ENCODE data around the gene SERPINA5.

The SERPINA5 gene

GRCh38 chr14:94555991-94556390 is 25.2 kb upstream of the SERPINA5 start:
- H2AFZ ChIP-seq (ENCODE audit: low read length, unreplicated experiment): no peak overlapping the region
- H3K79me2 ChIP-seq (ENCODE audit: control insufficient read depth, insufficient read depth, low read length, unreplicated experiment): no peaks in the 10 kb centered on the region
- H3K4me1 ChIP-seq (ENCODE audit: control insufficient read depth, insufficient read depth, low read length, unreplicated experiment): no peaks in the 10 kb centered on the region
- H3K36me3 ChIP-seq (ENCODE audit: insufficient read depth, low read length): no peaks in the 10 kb centered on the region
- no peak overlapping the region for H3K27ac ChIP-seq (ENCODE audit: low read depth, low read length)
- no peaks in the 10 kb centered on the region for H3K27me3 ChIP-seq (ENCODE audit: insufficient read depth, low read length)
- no peak overlapping the region for H3K4me3 ChIP-seq (ENCODE audit: low read depth, low read length)

GRCh38 chr14:94557327-94557726 is 23.9 kb upstream of the SERPINA5 start:
- H3K27ac ChIP-seq (ENCODE audit: low read depth, low read length): no peak overlapping the region
- H3K36me3 ChIP-seq (ENCODE audit: insufficient read depth, low read length): no peaks in the 10 kb centered on the region
- no peak overlapping the region for H2AFZ ChIP-seq (ENCODE audit: low read length, unreplicated experiment)
- no peaks in the 10 kb centered on the region for H3K4me1 ChIP-seq (ENCODE audit: control insufficient read depth, insufficient read depth, low read length, unreplicated experiment)
- H3K27me3 ChIP-seq (ENCODE audit: insufficient read depth, low read length): no peaks in the 10 kb centered on the region
- no peaks in the 10 kb centered on the region for H3K79me2 ChIP-seq (ENCODE audit: control insufficient read depth, insufficient read depth, low read length, unreplicated experiment)
- H3K4me3 ChIP-seq (ENCODE audit: low read depth, low read length): no peak overlapping the region

GRCh38 chr14:94558842-94559241 is 22.4 kb upstream of the SERPINA5 start:
- H3K4me3 ChIP-seq (ENCODE audit: low read depth, low read length): no peak overlapping the region
- H3K36me3 ChIP-seq (ENCODE audit: insufficient read depth, low read length): no peaks in the 10 kb centered on the region
- H2AFZ ChIP-seq (ENCODE audit: low read length, unreplicated experiment): no peak overlapping the region
- no peaks in the 10 kb centered on the region for H3K79me2 ChIP-seq (ENCODE audit: control insufficient read depth, insufficient read depth, low read length, unreplicated experiment)
- no peaks in the 10 kb centered on the region for H3K27me3 ChIP-seq (ENCODE audit: insufficient read depth, low read length)
- H3K4me1 ChIP-seq (ENCODE audit: control insufficient read depth, insufficient read depth, low read length, unreplicated experiment): no peaks in the 10 kb centered on the region
- no peak overlapping the region for H3K27ac ChIP-seq (ENCODE audit: low read depth, low read length)

GRCh38 chr14:94559638-94560290 is 21.5 kb upstream of the SERPINA5 start:
- no peak overlapping the region for H3K27ac ChIP-seq (ENCODE audit: low read depth, low read length)
- no peaks in the 10 kb centered on the region for H3K36me3 ChIP-seq (ENCODE audit: insufficient read depth, low read length)
- H3K4me3 ChIP-seq (ENCODE audit: low read depth, low read length): no peak overlapping the region
- no peaks in the 10 kb centered on the region for H3K27me3 ChIP-seq (ENCODE audit: insufficient read depth, low read length)
- no peaks in the 10 kb centered on the region for H3K4me1 ChIP-seq (ENCODE audit: control insufficient read depth, insufficient read depth, low read length, unreplicated experiment)
- no peak overlapping the region for H2AFZ ChIP-seq (ENCODE audit: low read length, unreplicated experiment)
- no peaks in the 10 kb centered on the region for H3K79me2 ChIP-seq (ENCODE audit: control insufficient read depth, insufficient read depth, low read length, unreplicated experiment)

- H2AFZ ChIP-seq (ENCODE audit: low read length, unreplicated experiment): no peak overlapping the region
- no peak overlapping the region for H3K27ac ChIP-seq (ENCODE audit: low read depth, low read length)
- no peaks in the 10 kb centered on the region for H3K36me3 ChIP-seq (ENCODE audit: insufficient read depth, low read length)
- H3K79me2 ChIP-seq (ENCODE audit: control insufficient read depth, insufficient read depth, low read length, unreplicated experiment): no peaks in the 10 kb centered on the region
- no peaks in the 10 kb centered on the region for H3K4me1 ChIP-seq (ENCODE audit: control insufficient read depth, insufficient read depth, low read length, unreplicated experiment)
- no peak overlapping the region for H3K4me3 ChIP-seq (ENCODE audit: low read depth, low read length)
- H3K27me3 ChIP-seq (ENCODE audit: insufficient read depth, low read length): no peaks in the 10 kb centered on the region
Observed at GRCh38 chr14:94560291-94560665, 20.9 kb upstream of the SERPINA5 start.

- Histone ChIP-seq H3K79me2 (ENCODE audit: control insufficient read depth, insufficient read depth, low read length, unreplicated experiment) (no peaks in the 10 kb centered on the region), H3K27me3 (ENCODE audit: insufficient read depth, low read length) (no peaks in the 10 kb centered on the region), H2AFZ (ENCODE audit: low read length, unreplicated experiment) (no peak within 1 kb of the TSS), H3K4me1 (ENCODE audit: control insufficient read depth, insufficient read depth, low read length, unreplicated experiment) (no peaks in the 10 kb centered on the region), H3K36me3 (ENCODE audit: insufficient read depth, low read length) (no peaks in the 10 kb centered on the region), H3K4me3 (ENCODE audit: low read depth, low read length) (no peak within 1 kb of the TSS), H3K27ac (ENCODE audit: low read depth, low read length) (no peak within 1 kb of the TSS)
Observed at GRCh38 chr14:94560751-94561655, 20.2 kb upstream of the SERPINA5 start, which contains the start of gene SERPINA4. Gene SERPINA4, plus strand, starts transcription at chr14:94561442. Its CDS starts 2,041 bp downstream, at chr14:94563483.

GRCh38 chr14:94561656-94562010 is 19.6 kb upstream of the SERPINA5 start:
- H3K27me3 ChIP-seq (ENCODE audit: insufficient read depth, low read length): no peaks in the 10 kb centered on the region
- H2AFZ ChIP-seq (ENCODE audit: low read length, unreplicated experiment): no peak overlapping the region
- no peaks in the 10 kb centered on the region for H3K36me3 ChIP-seq (ENCODE audit: insufficient read depth, low read length)
- no peaks in the 10 kb centered on the region for H3K79me2 ChIP-seq (ENCODE audit: control insufficient read depth, insufficient read depth, low read length, unreplicated experiment)
- H3K27ac ChIP-seq (ENCODE audit: low read depth, low read length): no peak overlapping the region
- no peaks in the 10 kb centered on the region for H3K4me1 ChIP-seq (ENCODE audit: control insufficient read depth, insufficient read depth, low read length, unreplicated experiment)
- no peak overlapping the region for H3K4me3 ChIP-seq (ENCODE audit: low read depth, low read length)

- Histone ChIP-seq H3K4me3 (ENCODE audit: low read depth, low read length) (no peak overlapping the region), H3K27ac (ENCODE audit: low read depth, low read length) (no peak overlapping the region), H3K36me3 (ENCODE audit: insufficient read depth, low read length) (no peaks in the 10 kb centered on the region), H3K27me3 (ENCODE audit: insufficient read depth, low read length) (no peaks in the 10 kb centered on the region), H3K79me2 (ENCODE audit: control insufficient read depth, insufficient read depth, low read length, unreplicated experiment) (no peaks in the 10 kb centered on the region), H3K4me1 (ENCODE audit: control insufficient read depth, insufficient read depth, low read length, unreplicated experiment) (no peaks in the 10 kb centered on the region), H2AFZ (ENCODE audit: low read length, unreplicated experiment) (no peak overlapping the region)
Observed at GRCh38 chr14:94562022-94562421, 19.2 kb upstream of the SERPINA5 start.

GRCh38 chr14:94562941-94563883 is 18.0 kb upstream of the SERPINA5 start:
- Histone ChIP-seq H3K79me2 (ENCODE audit: control insufficient read depth, insufficient read depth, low read length, unreplicated experiment) (no peaks in the 10 kb centered on the region), H3K36me3 (ENCODE audit: insufficient read depth, low read length) (no peaks in the 10 kb centered on the region), H3K27ac (ENCODE audit: low read depth, low read length) (no peak overlapping the region), H3K4me3 (ENCODE audit: low read depth, low read length) (no peak overlapping the region), H3K27me3 (ENCODE audit: insufficient read depth, low read length) (no peaks in the 10 kb centered on the region), H2AFZ (ENCODE audit: low read length, unreplicated experiment) (no peak overlapping the region), H3K4me1 (ENCODE audit: control insufficient read depth, insufficient read depth, low read length, unreplicated experiment) (no peaks in the 10 kb centered on the region)

GRCh38 chr14:94564381-94564780 is 16.8 kb upstream of the SERPINA5 start:
- H3K27ac ChIP-seq (ENCODE audit: low read depth, low read length): no peak overlapping the region
- no peaks in the 10 kb centered on the region for H3K36me3 ChIP-seq (ENCODE audit: insufficient read depth, low read length)
- H3K4me1 ChIP-seq (ENCODE audit: control insufficient read depth, insufficient read depth, low read length, unreplicated experiment): no peaks in the 10 kb centered on the region
- H2AFZ ChIP-seq (ENCODE audit: low read length, unreplicated experiment): no peak overlapping the region
- H3K27me3 ChIP-seq (ENCODE audit: insufficient read depth, low read length): no peaks in the 10 kb centered on the region
- H3K79me2 ChIP-seq (ENCODE audit: control insufficient read depth, insufficient read depth, low read length, unreplicated experiment): no peaks in the 10 kb centered on the region
- no peak overlapping the region for H3K4me3 ChIP-seq (ENCODE audit: low read depth, low read length)

All from ACC112 (cell line).